ENCODE measurements around the gene KIF2C. TPM values are rescaled to one million over a fixed set of nuclear protein-coding genes. Genes with fewer than 3 reads are reported as not detected.

KIF2C gene
- total and polyA plus RNA-seq, 10 donors = 1.4 to 7.6 (median 4.5) TPM

DNA sequence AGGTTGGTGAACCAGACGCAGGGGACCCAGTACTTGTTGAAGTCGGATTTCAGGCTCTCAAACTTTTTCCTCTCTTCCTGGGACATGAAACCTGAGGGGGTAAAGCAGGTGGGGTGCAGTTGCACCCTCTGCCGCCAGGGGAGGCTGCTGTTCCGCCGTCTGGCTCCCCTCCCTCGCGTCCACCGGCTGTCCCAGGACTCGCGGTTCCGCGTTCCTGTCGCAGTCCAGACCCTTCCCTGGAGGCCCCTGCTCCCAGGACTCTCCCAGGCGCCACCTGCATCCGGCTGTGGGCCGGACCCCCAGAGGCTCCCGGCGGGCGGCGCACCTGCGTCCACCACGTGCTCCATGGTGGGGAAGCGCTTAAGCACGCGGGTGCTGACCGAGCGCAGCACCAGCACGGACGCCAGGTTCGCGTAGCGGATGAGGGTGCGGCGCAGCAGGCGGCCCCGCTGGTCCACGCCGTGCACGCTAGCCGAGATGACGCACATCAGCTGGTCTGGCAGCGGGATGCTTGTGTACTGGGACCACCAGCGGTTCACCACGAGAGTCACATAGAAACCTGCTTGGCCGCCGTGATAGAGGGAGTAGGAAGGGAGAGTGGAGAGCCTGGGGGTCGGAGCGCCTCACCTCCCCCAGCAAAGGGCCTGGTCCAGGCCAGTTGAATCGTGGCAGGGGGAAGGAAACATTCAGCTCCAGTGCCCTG lies 46.7 kb downstream of the KIF2C start:
- Histone ChIP-seq H3K27me3 (replicated peaks in 1 of 7) (no peaks in the 10 kb centered on the region), H3K4me3 (peak overlapping the region; percentile 18 to 70 (median 48)), H3K36me3 (peaks cover 0 to 11% (median 6%) of the 10 kb centered on the region in 6 donors), H3K9me3 (no peaks in the 10 kb centered on the region), H3K27ac (peak overlapping the region; percentile 11 to 82 (median 72)), H3K4me1 (peaks cover 12 to 44% (median 40%) of the 10 kb centered on the region in 6 donors)
- WGBS, 5 donors = 4 to 10% (median 5%) methylated on average over 30 to 49 of the region's 49 CpGs
- DNase-seq = peak; percentile 94
- intact Hi-C loops (cut with DNase I; ENCODE audit: low total_unique reads) = loop anchor here (5.0 to 10.0 kb wide), 2 partner anchors 36 to 51 kb away; partner anchors contain the start of genes KIF2C and RNU5D-1
- TF ChIP-seq POLR2AphosphoS5 (IDR thresholded peaks at IDR 0.05) (peak; percentile 57 to 85 (median 79)), POLR2A (IDR thresholded peaks at IDR 0.05) (no peak)
- TF ChIP-seq, protein P1, sequence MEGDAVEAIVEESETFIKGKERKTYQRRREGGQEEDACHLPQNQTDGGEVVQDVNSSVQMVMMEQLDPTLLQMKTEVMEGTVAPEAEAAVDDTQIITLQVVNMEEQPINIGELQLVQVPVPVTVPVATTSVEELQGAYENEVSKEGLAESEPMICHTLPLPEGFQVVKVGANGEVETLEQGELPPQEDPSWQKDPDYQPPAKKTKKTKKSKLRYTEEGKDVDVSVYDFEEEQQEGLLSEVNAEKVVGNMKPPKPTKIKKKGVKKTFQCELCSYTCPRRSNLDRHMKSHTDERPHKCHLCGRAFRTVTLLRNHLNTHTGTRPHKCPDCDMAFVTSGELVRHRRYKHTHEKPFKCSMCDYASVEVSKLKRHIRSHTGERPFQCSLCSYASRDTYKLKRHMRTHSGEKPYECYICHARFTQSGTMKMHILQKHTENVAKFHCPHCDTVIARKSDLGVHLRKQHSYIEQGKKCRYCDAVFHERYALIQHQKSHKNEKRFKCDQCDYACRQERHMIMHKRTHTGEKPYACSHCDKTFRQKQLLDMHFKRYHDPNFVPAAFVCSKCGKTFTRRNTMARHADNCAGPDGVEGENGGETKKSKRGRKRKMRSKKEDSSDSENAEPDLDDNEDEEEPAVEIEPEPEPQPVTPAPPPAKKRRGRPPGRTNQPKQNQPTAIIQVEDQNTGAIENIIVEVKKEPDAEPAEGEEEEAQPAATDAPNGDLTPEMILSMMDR (IDR thresholded peaks at IDR 0.05 in 8 of 11, conservative IDR thresholded peaks at IDR 0.05 in 3 of 11) = peak; percentile 91 to 100 (median 98)

DNA sequence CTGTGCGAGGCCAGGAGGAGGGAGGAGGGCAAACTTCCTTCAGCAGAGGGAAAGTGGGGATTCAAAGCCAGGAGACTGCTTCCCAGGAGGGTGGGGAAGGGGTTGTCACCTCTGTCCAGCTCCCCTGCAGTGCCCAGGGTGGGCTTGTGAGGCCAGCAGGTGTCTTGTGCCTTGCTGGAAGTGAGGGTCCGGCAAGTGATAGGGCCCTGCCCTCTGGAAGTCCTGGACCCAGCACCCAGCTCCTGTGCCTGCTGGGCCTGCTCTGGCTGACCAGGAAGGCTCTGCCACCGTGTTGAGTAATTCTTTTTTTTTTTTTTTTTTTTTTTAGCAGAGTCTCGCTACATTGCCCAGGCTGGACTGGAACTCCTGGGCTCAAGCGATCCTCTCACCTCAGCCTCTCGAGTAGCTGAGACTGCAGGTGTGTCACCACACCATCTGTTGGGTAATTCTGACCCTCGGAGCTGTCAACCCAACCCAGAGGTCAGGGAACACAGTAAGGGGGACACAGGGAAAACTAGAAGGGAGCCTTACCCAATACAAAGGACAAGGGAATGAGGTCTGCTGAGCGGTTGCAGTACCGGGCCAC lies 47.3 kb downstream of the KIF2C start:
- H3K4me1 ChIP-seq = peaks cover 12 to 44% (median 40%) of the 10 kb centered on the region in 6 donors
- DNase-seq = no peak
- TF ChIP-seq, protein P1 (IDR thresholded peaks at IDR 0.05 in 8 of 11, conservative IDR thresholded peaks at IDR 0.05 in 3 of 11) = no peak
- TF ChIP-seq POLR2A (IDR thresholded peaks at IDR 0.05) = no peak
- no peak for TF ChIP-seq POLR2AphosphoS5 (IDR thresholded peaks at IDR 0.05)
- peak overlapping the region in 7 of 8 donors; percentile 11 to 82 (median 73) for H3K27ac ChIP-seq
- intact Hi-C loops (cut with DNase I; ENCODE audit: low total_unique reads) = loop anchor here (5.0 to 10.0 kb wide), 2 partner anchors 35 to 52 kb away; partner anchors contain the start of genes KIF2C and RNU5D-1
- WGBS, 5 donors = 66 to 82% (median 75%) methylated on average over 8 to 9 of the region's 9 CpGs
- peak overlapping the region in 4 of 8 donors; percentile 40 to 70 (median 49) for H3K4me3 ChIP-seq
- H3K36me3 ChIP-seq = peaks cover 0 to 4% (median under 1%) of the 10 kb centered on the region in 6 donors
- H3K9me3 ChIP-seq = no peaks in the 10 kb centered on the region
- H3K27me3 ChIP-seq (replicated peaks in 1 of 7) = no peaks in the 10 kb centered on the region

DNA sequence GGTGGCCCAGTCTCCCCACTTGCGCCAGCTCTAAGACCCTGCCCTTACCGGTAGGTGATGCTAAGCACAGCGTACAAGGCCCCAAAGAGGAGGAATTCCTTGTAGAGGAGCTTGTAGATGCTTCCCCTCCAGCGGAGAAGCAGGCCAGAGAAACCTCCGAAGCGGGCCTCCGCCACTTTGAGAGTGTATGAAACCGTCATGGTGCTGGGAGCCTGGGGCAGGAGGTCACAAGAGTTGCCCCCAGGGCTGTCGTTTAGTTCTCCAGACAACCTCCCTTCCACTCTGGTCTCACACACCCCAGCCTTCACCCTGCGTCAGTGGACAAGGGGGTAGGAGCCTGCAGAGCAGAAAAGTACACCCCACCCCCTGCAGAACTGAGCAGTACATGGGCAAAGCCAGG lies 47.9 kb downstream of the KIF2C start:
- Histone ChIP-seq H3K9me3 (no peaks in the 10 kb centered on the region), H3K4me3 (no peak overlapping the region), H3K27ac (peak overlapping the region in 1 of 8 donors; percentile 5), H3K36me3 (no peaks in the 10 kb centered on the region), H3K27me3 (replicated peaks in 1 of 7) (no peaks in the 10 kb centered on the region), H3K4me1 (peaks cover 12 to 44% (median 40%) of the 10 kb centered on the region in 6 donors)
- intact Hi-C loops (cut with DNase I; ENCODE audit: low total_unique reads) = loop anchor here (5.0 to 10.0 kb wide), 2 partner anchors 35 to 53 kb away; partner anchors contain the start of genes KIF2C and RNU5D-1
- TF ChIP-seq POLR2A (IDR thresholded peaks at IDR 0.05) (no peak), POLR2AphosphoS5 (IDR thresholded peaks at IDR 0.05) (no peak)
- TF ChIP-seq, protein P1 (IDR thresholded peaks at IDR 0.05 in 8 of 11, conservative IDR thresholded peaks at IDR 0.05 in 3 of 11) = no peak
- WGBS, 5 donors = 91 to 98% (median 97%) methylated on average over 10 of the region's 10 CpGs
- DNase-seq = no peak

All from spleen (tissue), 11 donors.